Measurements from ENCODE around the gene DNAH6.
"Not testable (repeated sequence)": the region's sequence is repeated elsewhere in the genome, so short reads cannot be mapped to it uniquely, and the experiment has no call there.

The DNAH6 gene

GRCh38 chr2:84766791-84767190 is 250.5 kb downstream of the DNAH6 start:
- DNase-seq: no peak

- DNase-seq: no peak
Observed at GRCh38 chr2:84768840-84769239, 252.5 kb downstream of the DNAH6 start.

- no peak for DNase-seq
Observed at GRCh38 chr2:84770280-84770679, 254.0 kb downstream of the DNAH6 start.

- DNase-seq: no peak
Observed at GRCh38 chr2:84771251-84771650, 255.0 kb downstream of the DNAH6 start.

GRCh38 chr2:84773562-84773961 is 257.3 kb downstream of the DNAH6 start:
- DNase-seq: not testable (repeated sequence)

GRCh38 chr2:84776011-84776410 is 259.7 kb downstream of the DNAH6 start:
- no peak for DNase-seq

- DNase-seq: peak; percentile 80
Observed at GRCh38 chr2:84778911-84779690, 262.8 kb downstream of the DNAH6 start.

- DNase-seq: no peak
Observed at GRCh38 chr2:84779781-84780180, 263.5 kb downstream of the DNAH6 start.

- DNase-seq: peak; percentile 89
Observed at GRCh38 chr2:84781942-84782716, 265.8 kb downstream of the DNAH6 start.

- DNase-seq: peak; percentile 85
Observed at GRCh38 chr2:84782717-84783442, 266.6 kb downstream of the DNAH6 start.

- no peak for DNase-seq
Observed at GRCh38 chr2:84785950-84786349, 269.7 kb downstream of the DNAH6 start.

- no peak for DNase-seq
Observed at GRCh38 chr2:84786601-84787000, 270.3 kb downstream of the DNAH6 start.

- DNase-seq: no peak
Observed at GRCh38 chr2:84788027-84788426, 271.7 kb downstream of the DNAH6 start.

- no peak for DNase-seq
Observed at GRCh38 chr2:84788498-84788897, 272.2 kb downstream of the DNAH6 start.

- DNase-seq: no peak
Observed at GRCh38 chr2:84792856-84793522, 276.7 kb downstream of the DNAH6 start.

- no peak for DNase-seq
Observed at GRCh38 chr2:84793641-84794040, 277.3 kb downstream of the DNAH6 start.

- no peak for DNase-seq
Observed at GRCh38 chr2:84796798-84797197, 280.5 kb downstream of the DNAH6 start.

- no peak for DNase-seq
Observed at GRCh38 chr2:84797271-84797670, 281.0 kb downstream of the DNAH6 start.

- no peak for DNase-seq
Observed at GRCh38 chr2:84799772-84800171, 283.5 kb downstream of the DNAH6 start.

- no peak for DNase-seq
Observed at GRCh38 chr2:84800194-84800805, 284.0 kb downstream of the DNAH6 start.

GRCh38 chr2:84801811-84802210 is 285.5 kb downstream of the DNAH6 start:
- DNase-seq: no peak

- no peak for DNase-seq
Observed at GRCh38 chr2:84805250-84805958, 289.1 kb downstream of the DNAH6 start.
